HG02642 (cell line): ENCODE results near the gene CIT.

Experiments
- ATAC-seq: cut with Tn5 transposase; IDR thresholded peaks from one replicate; pipeline ENCODE4 v1.9.1; 2021; ENCODE audit warnings: mild to moderate bottlenecking; ENCODE audit not compliant: unreplicated experiment, poor library complexity

CIT gene

DNA sequence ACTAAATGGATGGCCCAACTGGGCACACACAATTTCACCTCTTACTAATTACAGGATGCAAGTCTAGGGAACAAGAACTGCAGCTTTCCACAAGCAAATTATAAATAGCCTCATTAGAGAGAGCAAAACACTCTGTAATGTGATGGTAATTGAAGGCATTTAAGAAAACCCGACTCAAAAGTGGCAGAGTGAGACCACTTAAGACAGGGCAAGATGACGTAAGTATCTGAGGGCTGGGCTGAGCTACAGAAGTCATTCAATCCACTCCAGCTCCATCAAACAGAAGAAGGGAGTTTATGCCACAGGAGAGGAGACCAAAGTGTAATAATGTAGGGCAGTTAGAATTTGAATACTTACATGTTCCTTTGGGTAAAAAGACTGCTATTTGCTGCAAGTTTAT, 118.9 kb downstream of the CIT start:
- ATAC-seq, result no peak

- no peak for ATAC-seq
These were observed 125.2 kb downstream of the CIT start for GRCh38 chr12:119751961-119752360.

- ATAC-seq, result no peak
These were observed 127.5 kb downstream of the CIT start for GRCh38 chr12:119749666-119750065.

- ATAC-seq, result no peak
These were observed 128.6 kb downstream of the CIT start for GRCh38 chr12:119748497-119748896.

DNA sequence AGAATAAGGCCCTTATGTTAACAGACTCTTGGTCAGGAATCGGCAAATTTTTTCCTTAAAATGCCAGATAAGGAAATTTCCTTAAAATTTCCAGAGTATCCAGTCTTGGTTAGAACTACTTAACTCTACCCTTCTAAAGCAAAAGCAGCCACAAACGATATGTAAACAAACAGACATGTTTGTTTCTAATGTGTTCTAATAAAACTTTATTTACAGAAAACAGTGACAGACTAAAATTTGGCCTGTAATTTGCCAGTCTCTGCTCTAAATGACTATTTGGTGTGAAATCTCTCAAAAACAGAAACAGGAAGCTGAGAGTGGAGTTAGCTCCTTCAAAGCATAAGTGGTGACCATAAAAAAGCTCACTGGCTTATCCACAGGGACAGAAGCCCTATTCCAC, 131.0 kb downstream of the CIT start:
- ATAC-seq, result no peak

DNA sequence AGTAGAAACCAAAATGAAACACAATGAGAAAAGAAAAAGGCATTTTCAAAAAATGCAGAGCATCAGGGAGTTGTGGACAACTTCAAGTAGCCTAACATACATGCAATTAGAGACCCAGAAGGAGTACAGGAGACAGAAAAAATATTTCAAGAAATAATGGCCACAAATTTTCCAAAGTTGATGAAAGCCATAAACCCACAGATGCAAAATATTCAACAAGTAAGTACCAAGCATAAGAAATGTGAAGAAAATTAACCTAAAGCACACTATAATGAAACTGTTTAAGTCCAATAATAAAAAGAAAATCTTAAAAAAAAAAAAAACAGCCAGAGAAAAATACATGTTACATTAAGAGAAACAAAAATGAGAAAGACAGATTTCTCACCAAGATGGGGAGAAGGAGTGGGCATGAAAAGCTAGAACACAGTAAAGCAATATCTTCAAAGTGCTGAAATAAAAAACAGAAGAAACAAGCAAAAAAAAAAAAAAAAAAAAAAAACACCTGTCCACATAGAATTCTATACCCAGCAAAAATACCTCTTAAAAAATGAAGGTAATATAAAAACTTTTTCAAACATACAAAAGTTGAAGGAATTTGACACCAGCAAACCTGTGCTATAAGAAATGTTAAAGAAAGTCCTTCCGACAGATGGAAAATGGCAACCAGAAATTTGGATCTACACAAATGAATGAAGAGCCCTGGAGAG, 132.1 kb downstream of the CIT start:
- no peak for ATAC-seq

GRCh38 chr12:119742700-119743099, 134.4 kb downstream of the CIT start:
- ATAC-seq, result no peak

- no peak for ATAC-seq
These were observed 136.3 kb downstream of the CIT start for GRCh38 chr12:119740830-119741229.

GRCh38 chr12:119735079-119735478, 142.0 kb downstream of the CIT start:
- no peak for ATAC-seq

- no peak for ATAC-seq
These were observed 146.7 kb downstream of the CIT start for GRCh38 chr12:119730381-119730780.

- ATAC-seq, result no peak
These were observed 147.2 kb downstream of the CIT start for GRCh38 chr12:119729871-119730270.

- no peak for ATAC-seq
These were observed 148.7 kb downstream of the CIT start for GRCh38 chr12:119728444-119728745.

- ATAC-seq, result no peak
These were observed 149.3 kb downstream of the CIT start for GRCh38 chr12:119727600-119728443.

DNA sequence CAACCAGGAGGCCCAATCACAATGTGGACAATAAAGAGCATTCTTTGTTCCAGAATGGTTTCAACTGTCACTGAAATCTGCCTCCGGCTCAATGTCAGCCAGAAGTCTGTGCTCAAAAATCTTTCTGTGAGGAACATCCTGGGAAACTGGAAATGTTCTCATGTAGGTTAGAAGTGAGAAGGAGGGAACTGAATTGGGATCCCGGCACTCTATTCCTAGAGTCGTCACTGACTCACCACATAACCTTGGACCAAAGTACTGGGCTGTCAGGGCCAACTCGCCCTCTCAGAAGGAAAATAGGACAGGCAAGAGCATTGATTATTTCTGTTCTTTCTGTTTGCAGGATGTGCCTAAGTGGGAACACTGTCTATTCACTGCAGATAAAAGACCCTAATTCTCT, 151.6 kb downstream of the CIT start:
- no peak for ATAC-seq

- no peak for ATAC-seq
These were observed 155.8 kb downstream of the CIT start for GRCh38 chr12:119721306-119721705.

DNA sequence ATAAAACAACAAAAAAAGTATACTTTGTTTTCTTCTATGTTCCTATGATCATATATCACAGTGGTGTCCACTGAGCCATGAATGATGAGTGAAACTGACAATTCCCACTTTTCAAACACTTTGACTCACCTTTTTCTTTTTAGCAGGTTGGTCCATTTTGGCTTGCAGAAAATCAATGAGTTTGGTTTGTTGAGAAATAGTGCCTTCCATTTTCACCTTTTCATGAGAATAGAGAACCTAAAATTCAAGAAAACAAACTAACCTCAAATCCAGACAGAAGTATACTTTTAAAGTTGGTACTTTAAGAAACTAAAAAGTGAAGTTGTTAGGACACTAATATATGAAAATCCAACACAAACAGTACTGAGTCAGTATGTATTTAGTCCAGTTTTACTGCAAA, 156.8 kb downstream of the CIT start:
- ATAC-seq, result no peak

DNA sequence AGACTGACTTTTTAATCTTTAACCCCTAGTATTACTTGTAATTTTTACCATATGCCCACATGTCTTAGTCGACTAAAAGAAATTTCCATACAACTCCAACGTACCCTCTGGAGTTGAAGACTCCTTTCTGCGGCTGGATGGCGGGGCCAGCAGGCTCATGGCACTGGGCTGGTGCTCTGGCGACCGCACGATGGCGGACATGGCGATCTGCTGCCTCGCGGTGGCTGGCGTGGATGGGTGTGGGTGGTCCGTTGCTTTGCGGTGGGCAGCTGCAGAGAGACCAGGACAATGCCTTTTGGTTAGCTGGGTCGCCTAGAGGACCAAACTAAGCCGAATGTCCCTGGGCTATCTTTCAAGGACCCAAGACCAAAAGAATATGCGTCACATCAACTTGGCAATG, 159.0 kb downstream of the CIT start:
- ATAC-seq, result no peak

GRCh38 chr12:119715268-119715620, 161.9 kb downstream of the CIT start:
- ATAC-seq, result no peak

DNA sequence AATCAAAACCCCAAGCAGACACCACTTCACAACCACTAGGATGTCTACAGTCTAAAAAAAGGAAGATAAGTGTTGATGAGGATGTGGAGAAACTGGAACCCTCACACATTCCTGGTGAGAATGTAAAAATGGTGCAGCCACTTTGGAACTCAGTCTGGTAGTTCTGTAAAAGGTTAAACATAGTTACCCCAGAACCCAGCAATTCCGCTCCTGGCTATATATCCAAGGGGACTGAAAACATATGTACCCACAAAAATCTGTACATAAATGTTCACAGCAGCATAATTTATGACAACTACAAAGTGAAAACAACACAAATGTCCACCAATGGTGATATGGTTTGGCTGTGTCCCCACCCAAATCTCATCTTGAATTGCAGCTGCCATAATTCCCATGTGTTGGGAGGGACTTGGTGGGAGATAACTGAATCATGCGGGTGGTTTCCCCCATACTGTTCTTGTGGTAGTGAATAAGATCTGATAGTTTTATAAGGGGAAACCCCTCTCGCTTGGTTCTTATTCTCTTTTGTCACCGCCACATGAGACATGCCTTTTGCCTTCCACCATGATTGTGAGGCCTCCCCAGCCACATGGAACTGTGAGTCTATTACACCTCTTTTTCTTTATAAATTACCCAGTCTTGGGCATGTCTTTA, 162.4 kb downstream of the CIT start:
- no peak for ATAC-seq

GRCh38 chr12:119713551-119714031, 163.5 kb downstream of the CIT start:
- no peak for ATAC-seq

DNA sequence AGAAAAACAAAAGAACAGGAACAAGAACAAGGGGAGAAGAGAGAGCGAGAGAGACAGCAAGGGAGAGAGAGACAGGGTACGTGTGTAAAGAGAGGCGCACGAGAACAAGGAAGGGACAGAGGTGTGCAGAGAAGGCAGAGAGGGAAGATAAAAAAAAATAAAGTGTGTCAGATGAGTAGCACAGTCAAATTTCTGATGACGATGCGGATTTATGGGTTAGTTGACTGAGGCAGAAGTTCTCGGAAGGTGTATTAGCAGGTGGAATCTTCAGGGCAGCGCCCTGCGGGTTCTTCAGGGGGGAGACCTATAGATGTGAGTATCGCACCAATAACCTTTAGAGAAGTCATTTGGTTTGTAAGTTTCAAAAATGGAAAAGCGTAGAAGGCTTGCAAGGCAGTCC, 164.4 kb downstream of the CIT start:
- no peak for ATAC-seq
